ENCODE measurements around the gene KLHDC1. TPM values are rescaled to one million over a fixed set of nuclear protein-coding genes. Genes with fewer than 3 reads are reported as not detected.

KLHDC1 gene
- total and polyA plus RNA-seq, 2 donors (not counting 1 experiment from before 2014, with no cell fraction given): 3.0 to 11.7 TPM

GRCh38 chr14:49767571-49768300, 74.8 kb downstream of the KLHDC1 start, which contains the start of gene KLHDC2:
Gene KLHDC2 (plus strand): TSS chr14:49768153. CDS start chr14:49768469, 316 bp downstream.
- Histone ChIP-seq H3K79me2 (ENCODE audit: control insufficient read depth, insufficient read depth, low read length) (peaks cover 33% of the 10 kb centered on the region), H3K4me3 (ENCODE audit: control extremely low read depth in 1 of 5, extremely low read depth in 1 of 5, insufficient read depth in 1 of 5, low read depth in 2 of 5, low read length in 4 of 5) (peak within 1 kb of the TSS; percentile 74 to 97 (median 76)), H2AFZ (ENCODE audit: insufficient read depth, low read depth, low read length, poor library complexity, severe bottlenecking) (peak within 1 kb of the TSS; percentile 95), H3K4me1 (ENCODE audit: control insufficient read depth in 2 of 2, insufficient read depth in 2 of 2, low read length in 2 of 2) (peaks cover 22 to 29% of the 10 kb centered on the region in 2 donors), H3K9me3 (ENCODE audit: control extremely low read depth in 1 of 3, control insufficient read depth in 2 of 3, insufficient read depth in 1 of 3, low read length in 2 of 3) (no peaks in the 10 kb centered on the region), H4K20me1 (ENCODE audit: control insufficient read depth, insufficient read depth, low read length, poor library complexity, severe bottlenecking) (peaks cover 15% of the 10 kb centered on the region), H3K4me2 (replicated peaks; ENCODE audit: low read depth, low read length, poor library complexity, severe bottlenecking) (peak within 1 kb of the TSS; percentile 95), H3K36me3 (replicated peaks in 1 of 2; ENCODE audit: control extremely low read depth in 1 of 2, control insufficient read depth in 1 of 2, extremely low read depth in 1 of 2, insufficient read depth in 2 of 2, low read length in 1 of 2) (peaks cover 0 to 6% of the 10 kb centered on the region in 2 experiments), H3K27ac (ENCODE audit: low read length in 2 of 2) (peak within 1 kb of the TSS; percentile 91 to 97), H3K27me3 (replicated peaks in 1 of 4; ENCODE audit: control extremely low read depth in 1 of 4, control insufficient read depth in 3 of 4, insufficient read depth in 4 of 4, low read length in 3 of 4) (no peaks in the 10 kb centered on the region), H3K9ac (ENCODE audit: low read length) (peak within 1 kb of the TSS; percentile 99)
- no peaks in the 10 kb centered on the region for H3K27me3 Mint-ChIP-seq
- H3K9me3 Mint-ChIP-seq (ENCODE audit: insufficient read depth): no peaks in the 10 kb centered on the region
- ChIA-PET CTCF (interaction anchor here (0.9 to 5.2 kb wide), 10 partner anchors 14 to 306 kb away, joined by 3 to 35 read pairs (median 4); partner anchors contain the start of genes DNAAF2, MGAT2, NEMF and RPL36AL), POLR2A (interaction anchor here (0.6 to 3.0 kb wide), 14 partner anchors 10 to 1141 kb away, joined by 3 to 35 read pairs (median 6); partner anchors contain the start of genes DNAAF2, KLHDC1, MGAT2 and NEMF)
- H3K4me3 Mint-ChIP-seq: peak within 1 kb of the TSS; percentile 98
- TF ChIP-seq EZH2 (IDR thresholded peaks at IDR 0.05; ENCODE audit: borderline replicate concordance, insufficient read depth, low read depth, low read length, poor library complexity, severe bottlenecking) (no peak), CTCF (IDR thresholded peaks at IDR 0.05) (peak; percentile 40)
- DNase-seq (peak; percentile 93), ATAC-seq (ENCODE audit: low read depth) (peak; percentile 86)
- H3K4me1 Mint-ChIP-seq: peaks cover 31% of the 10 kb centered on the region
- peak within 1 kb of the TSS; percentile 99 for H3K27ac Mint-ChIP-seq
- intact Hi-C loops (cut with micrococcal nuclease): loop anchor here (1.0 to 5.0 kb wide), 11 partner anchors 74 to 545 kb away; partner anchors contain the start of genes DMAC2L, KLHDC1, L2HGDH and MGAT2
- under 1% methylated on average over 86 of the region's 86 CpGs for WGBS (ENCODE audit: insufficient coverage)
